HG03521 (cell line): ENCODE data around the gene ARHGAP15.
"Not testable (repeated sequence)": the region's sequence is repeated elsewhere in the genome, so short reads cannot be mapped to it uniquely, and the experiment has no call there.

Experiments used
- ATAC-seq: cut with Tn5 transposase; IDR thresholded peaks from one replicate; pipeline ENCODE4 v1.9.1; 2021; ENCODE audit warnings: mild to moderate bottlenecking, moderate library complexity; ENCODE audit not compliant: unreplicated experiment

Gene ARHGAP15

GRCh38 chr2:143514413-143514812, 385.2 kb downstream of the ARHGAP15 start:
- ATAC-seq: no peak

- no peak for ATAC-seq
Measured at GRCh38 chr2:143515318-143515717, 386.1 kb downstream of the ARHGAP15 start.

GRCh38 chr2:143519521-143519920, 390.3 kb downstream of the ARHGAP15 start:
- ATAC-seq: no peak

- no peak for ATAC-seq
Measured at GRCh38 chr2:143521396-143521795, 392.2 kb downstream of the ARHGAP15 start.

- no peak for ATAC-seq
Measured at GRCh38 chr2:143522699-143523098, 393.5 kb downstream of the ARHGAP15 start.

GRCh38 chr2:143524119-143524553, 394.9 kb downstream of the ARHGAP15 start:
- ATAC-seq: no peak

- ATAC-seq: no peak
Measured at GRCh38 chr2:143524559-143525401, 395.6 kb downstream of the ARHGAP15 start.

GRCh38 chr2:143525402-143525860, 396.2 kb downstream of the ARHGAP15 start:
- no peak for ATAC-seq

GRCh38 chr2:143526498-143526897, 397.3 kb downstream of the ARHGAP15 start:
- ATAC-seq: no peak

GRCh38 chr2:143528021-143528420, 398.8 kb downstream of the ARHGAP15 start:
- ATAC-seq: no peak

- ATAC-seq: no peak
Measured at GRCh38 chr2:143529118-143529720, 400.0 kb downstream of the ARHGAP15 start.

- ATAC-seq: no peak
Measured at GRCh38 chr2:143530758-143531157, 401.5 kb downstream of the ARHGAP15 start.

- ATAC-seq: no peak
Measured at GRCh38 chr2:143532061-143532460, 402.8 kb downstream of the ARHGAP15 start.

GRCh38 chr2:143533846-143534245, 404.6 kb downstream of the ARHGAP15 start:
- ATAC-seq: no peak

GRCh38 chr2:143535802-143536201, 406.6 kb downstream of the ARHGAP15 start:
- no peak for ATAC-seq

- ATAC-seq: not testable (repeated sequence)
Measured at GRCh38 chr2:143541899-143542298, 412.7 kb downstream of the ARHGAP15 start.

- no peak for ATAC-seq
Measured at GRCh38 chr2:143545059-143545948, 416.1 kb downstream of the ARHGAP15 start.

- no peak for ATAC-seq
Measured at GRCh38 chr2:143545949-143546255, 416.7 kb downstream of the ARHGAP15 start.

- no peak for ATAC-seq
Measured at GRCh38 chr2:143548032-143548431, 418.8 kb downstream of the ARHGAP15 start.

- no peak for ATAC-seq
Measured at GRCh38 chr2:143550500-143550899, 421.3 kb downstream of the ARHGAP15 start.

- ATAC-seq: no peak
Measured at GRCh38 chr2:143551971-143552650, 422.9 kb downstream of the ARHGAP15 start.
